Activated CD4-positive, alpha-beta T cell treated with anti-CD3 and anti-CD28 coated beads, Interleukin-2, amount 50 U/mL, for 24 hours (primary cell): ENCODE data around the gene SNX22.

Experiments
- DNase-seq, 2 donors: peaks; one replicate each; pipeline ENCODE4 v3.0.0-alpha.2; 2020; ENCODE audit warnings: low read depth in 1 of 2, low spot score in 1 of 2

The SNX22 gene

DNA sequence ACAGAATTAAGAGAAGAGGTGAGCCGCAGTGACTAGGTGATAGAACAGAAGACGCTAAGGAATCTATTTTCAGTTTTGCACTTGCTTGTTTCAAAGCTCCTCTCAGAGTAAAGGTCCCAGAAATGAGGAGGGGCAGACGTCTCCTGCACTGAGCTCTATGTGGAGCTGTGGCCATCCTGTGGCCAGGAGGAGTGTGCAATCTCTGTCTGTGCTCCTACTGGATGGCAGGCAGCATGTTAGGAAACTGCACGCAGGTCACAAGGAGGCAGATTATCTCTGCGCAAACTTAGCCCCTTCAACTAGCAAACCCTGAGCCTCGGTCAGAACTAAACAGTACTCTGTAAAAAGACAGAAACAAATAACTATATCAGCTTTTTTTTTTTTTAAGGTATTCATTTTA, 42.4 kb downstream of the SNX22 start:
- no peak for DNase-seq

DNA sequence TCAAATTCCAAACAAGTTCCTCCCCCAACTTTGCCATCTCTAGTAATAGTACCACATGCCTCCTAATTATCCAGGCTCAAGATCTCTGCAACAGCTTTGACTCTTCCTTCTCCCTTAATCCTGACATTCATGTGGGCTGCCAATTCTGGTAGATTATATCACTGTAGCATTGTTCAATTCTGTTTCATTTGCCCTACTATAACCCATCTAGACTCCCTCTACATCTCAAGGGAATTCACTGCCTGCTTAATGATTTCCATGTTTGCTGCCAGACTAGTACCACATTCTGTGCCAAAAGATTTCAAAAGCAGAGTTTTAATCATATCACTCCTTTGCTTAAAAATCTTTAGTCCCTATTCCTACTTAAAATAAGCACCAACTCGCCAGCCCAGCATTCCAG, 45.9 kb downstream of the SNX22 start:
- DNase-seq = no peak

DNA sequence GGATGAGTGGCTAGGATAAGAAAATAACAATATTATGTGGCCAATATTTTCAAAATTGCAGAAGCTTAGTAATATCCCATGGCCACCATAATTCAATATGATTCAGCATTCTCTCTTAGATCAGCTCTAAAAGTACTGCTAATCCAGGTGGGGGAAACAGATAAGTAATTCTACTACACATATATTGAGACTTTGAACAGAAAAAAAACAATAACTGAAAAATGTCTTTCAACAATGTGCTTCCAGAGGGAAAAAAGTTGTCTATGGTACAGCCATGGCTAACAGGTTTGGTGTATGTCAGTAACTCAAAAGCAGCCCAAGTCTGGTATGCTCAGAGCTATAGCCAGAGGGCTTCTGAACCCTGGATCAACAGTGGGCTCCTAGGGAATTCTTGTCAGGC, 53.7 kb downstream of the SNX22 start:
- DNase-seq = no peak
